GM18870 (cell line): ENCODE data around the gene DPH2.

Experiments
- ATAC-seq: cut with Tn5 transposase; IDR thresholded peaks from one replicate; pipeline ENCODE4 v1.9.1; 2021; ENCODE audit warnings: moderate library complexity; ENCODE audit not compliant: unreplicated experiment

The DPH2 gene

GRCh38 chr1:43969746-43970466, at the start of gene DPH2:
Gene DPH2 (plus strand): TSS chr1:43970010. CDS start chr1:43970176, 166 bp downstream.
- peak; percentile 73 for ATAC-seq

DNA sequence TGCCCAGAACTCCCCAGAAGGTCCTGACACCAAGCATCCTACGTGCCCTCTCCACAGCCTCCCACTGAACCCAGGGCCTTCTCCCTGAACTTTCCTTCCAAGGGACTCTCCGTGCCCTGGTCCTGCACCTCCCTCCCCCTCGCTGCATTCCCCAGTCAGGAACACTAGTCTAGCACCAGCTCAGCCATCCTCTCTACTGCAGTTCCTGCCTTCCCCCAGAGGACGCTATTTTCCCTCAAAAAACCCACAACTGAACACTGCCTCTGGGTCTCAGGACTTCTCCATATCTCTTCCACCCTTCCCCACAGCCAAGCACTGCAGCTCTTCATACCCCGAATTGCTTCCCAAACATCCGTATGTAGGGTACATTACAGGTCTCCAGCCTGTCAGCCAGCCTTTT, 48.8 kb upstream of the DPH2 start:
- ATAC-seq, result no peak

GRCh38 chr1:43924516-43924915, 45.3 kb upstream of the DPH2 start:
- ATAC-seq, result no peak

DNA sequence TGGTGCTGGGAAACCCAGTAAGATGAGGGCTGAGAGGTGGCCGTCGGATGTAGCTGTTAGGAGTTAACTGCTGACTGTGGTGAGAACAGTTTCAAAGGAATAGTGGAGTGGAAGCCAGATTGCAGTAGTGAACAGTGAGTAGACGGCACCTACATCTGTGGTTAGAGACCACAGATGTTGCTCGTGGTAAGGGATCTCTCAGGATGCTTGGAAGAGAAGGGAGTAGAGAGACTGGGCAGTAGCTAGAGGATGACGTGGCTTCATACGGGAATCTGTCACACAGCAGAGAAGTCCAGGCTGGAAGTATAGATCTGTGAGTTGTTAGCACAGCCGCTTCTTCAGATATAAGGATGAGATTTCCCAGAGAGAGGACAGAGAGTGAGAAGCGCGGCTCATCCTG, 44.0 kb upstream of the DPH2 start:
- ATAC-seq, result no peak

DNA sequence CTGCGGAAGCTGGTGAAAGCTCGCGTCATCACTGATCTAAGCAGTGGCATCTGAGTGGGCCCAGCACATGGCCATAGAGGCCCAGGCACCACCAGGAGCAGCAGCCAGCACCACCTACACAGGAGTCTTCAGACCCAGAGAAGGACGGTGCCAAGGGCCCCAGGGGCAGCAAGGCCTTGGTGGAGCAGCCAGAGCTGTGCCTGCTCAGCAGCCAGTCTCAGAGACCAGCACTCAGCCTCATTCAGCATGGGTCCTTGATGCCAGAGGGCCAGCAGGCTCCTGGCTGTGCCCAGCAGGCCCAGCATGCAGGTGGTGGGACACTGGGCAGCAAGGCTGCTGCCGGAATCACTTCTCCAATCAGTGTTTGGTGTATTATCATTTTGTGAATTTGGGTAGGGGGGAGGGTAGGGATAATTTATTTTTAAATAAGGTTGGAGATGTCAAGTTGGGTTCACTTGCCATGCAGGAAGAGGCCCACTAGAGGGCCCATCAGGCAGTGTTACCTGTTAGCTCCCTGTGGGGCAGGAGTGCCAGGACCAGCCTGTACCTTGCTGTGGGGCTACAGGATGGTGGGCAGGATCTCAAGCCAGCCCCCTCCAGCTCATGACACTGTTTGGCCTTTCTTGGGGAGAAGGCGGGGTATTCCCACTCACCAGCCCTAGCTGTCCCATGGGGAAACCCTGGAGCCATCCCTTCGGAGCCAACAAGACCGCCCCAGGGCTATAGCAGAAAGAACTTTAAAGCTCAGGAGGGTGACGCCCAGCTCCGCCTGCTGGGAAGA, 39.5 kb upstream of the DPH2 start:
- ATAC-seq, result no peak

DNA sequence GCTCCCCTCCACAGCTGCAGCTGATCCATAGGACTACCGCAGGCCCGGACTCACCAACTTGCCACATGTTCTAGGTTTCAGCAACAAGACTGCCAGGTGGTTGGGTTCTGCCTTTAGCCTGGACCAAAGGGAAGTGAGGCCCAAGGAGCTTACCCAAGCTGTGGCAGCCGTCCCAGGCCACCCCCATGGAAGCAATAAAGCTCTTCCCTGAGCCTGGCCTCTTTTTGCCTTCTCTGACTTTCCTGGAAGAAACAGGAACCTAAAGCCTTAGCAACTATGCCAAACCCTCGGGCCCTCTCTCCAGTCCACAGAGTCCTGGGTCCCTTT, 38.9 kb upstream of the DPH2 start:
- no peak for ATAC-seq

DNA sequence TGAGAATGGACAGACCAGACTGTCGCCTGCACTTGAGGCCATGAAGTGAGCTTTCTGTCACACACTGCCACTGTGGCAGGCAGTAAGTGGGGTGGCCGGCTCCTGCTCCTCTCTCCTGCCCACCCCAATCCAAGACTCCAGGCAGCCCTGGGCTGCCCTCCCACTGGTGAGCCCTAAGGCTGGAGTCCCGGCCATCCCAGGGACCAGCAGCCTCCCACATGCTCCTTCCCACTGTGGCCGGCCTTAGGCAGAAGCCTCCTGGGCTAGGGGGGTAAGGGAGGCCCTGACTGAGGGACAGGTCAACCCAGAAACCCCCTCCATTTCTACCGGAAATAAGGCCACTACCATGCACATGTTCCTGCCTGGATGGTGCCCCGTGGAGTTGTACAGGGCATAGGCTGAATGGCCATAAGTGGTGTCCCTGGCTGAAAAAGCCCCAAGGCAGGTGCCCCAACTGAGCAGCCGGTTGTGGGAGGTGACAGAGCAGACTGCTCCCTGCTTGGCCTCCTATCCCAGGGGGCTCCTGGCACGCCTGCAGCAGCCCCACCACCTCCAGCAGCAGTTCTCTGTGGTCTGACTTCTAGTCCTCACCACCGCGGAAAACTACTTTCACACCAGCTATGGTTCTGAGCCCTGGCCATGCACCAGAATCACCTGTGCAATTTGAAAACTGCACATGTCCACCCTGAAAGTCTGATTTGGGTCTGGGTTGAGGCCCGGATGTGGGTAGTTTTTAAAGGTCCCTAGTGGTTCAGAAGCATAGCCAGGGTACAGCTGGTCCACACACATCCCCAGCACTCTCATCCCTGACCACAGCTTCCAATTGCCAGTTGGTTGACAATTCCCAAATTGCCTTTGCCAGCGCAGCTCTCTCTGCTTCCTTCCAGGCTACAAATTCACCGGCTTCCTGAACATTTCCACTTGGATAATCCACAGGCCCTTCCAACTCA, 37.8 kb upstream of the DPH2 start:
- ATAC-seq, result no peak

- ATAC-seq, result no peak
These were observed 36.9 kb upstream of the DPH2 start for GRCh38 chr1:43932786-43933385.

DNA sequence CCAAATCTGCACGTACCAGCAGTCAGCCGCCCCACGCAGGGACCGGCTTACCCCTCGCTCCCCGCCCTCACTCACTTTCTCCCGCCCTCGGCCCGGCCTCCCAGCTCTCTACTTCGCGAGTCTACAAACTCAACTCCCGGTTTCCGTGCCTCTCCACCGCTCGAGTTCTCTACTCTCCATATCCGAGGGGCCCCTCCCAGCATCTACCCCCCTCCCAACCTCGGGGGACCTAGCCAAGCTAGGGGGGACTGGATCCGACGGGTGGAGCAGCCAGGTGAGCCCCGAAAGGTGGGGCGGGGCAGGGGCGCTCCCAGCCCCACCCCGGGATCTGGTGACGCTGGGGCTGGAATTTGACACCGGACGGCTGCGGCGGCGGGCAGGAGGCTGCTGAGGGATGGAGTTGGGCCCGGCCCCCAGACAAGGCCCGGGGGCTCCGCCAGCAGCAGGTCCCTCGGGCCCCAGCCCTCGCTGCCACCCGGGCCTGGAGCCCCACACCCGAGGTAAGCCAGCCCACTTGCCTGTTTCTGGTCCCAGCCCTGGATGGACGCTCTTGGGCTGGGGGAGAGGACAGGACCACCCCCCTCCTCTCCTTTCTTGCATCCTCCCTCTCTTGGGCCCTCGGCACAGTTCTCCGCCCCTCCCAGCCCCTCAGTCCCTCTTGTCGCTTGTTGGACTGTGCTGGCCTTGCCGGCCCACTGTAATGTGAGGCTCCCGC, 36.3 kb upstream of the DPH2 start, which contains the start of gene ARTN:
TSS of gene ARTN (plus strand) at position 416 of the 715 bp plus-strand sequence. CDS start 1,856 bp downstream, outside the sequence.
- ATAC-seq, result no peak

- ATAC-seq, result no peak
These were observed 35.5 kb upstream of the DPH2 start for GRCh38 chr1:43934101-43934985.

GRCh38 chr1:43934986-43935324, 34.9 kb upstream of the DPH2 start:
- no peak for ATAC-seq

DNA sequence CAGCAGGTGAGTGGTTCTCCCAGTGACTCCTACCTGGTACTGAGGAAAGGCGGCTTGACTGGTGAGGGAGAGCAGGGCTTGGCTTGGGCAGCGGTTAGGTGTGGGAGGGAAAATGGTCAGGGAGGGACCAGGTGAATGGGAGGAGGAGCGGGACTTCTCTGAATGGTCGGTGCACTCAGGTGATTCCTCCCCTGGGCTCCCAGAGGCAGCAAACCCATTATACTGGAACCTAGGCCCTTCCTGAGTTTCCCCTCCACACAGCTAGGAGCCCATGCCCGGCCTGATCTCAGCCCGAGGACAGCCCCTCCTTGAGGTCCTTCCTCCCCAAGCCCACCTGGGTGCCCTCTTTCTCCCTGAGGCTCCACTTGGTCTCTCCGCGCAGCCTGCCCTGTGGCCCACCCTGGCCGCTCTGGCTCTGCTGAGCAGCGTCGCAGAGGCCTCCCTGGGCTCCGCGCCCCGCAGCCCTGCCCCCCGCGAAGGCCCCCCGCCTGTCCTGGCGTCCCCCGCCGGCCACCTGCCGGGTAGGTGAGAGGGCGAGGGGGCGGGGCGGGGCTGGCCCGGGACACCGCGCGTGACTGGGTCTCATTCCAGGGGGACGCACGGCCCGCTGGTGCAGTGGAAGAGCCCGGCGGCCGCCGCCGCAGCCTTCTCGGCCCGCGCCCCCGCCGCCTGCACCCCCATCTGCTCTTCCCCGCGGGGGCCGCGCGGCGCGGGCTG, 33.9 kb upstream of the DPH2 start:
- ATAC-seq, result no peak

DNA sequence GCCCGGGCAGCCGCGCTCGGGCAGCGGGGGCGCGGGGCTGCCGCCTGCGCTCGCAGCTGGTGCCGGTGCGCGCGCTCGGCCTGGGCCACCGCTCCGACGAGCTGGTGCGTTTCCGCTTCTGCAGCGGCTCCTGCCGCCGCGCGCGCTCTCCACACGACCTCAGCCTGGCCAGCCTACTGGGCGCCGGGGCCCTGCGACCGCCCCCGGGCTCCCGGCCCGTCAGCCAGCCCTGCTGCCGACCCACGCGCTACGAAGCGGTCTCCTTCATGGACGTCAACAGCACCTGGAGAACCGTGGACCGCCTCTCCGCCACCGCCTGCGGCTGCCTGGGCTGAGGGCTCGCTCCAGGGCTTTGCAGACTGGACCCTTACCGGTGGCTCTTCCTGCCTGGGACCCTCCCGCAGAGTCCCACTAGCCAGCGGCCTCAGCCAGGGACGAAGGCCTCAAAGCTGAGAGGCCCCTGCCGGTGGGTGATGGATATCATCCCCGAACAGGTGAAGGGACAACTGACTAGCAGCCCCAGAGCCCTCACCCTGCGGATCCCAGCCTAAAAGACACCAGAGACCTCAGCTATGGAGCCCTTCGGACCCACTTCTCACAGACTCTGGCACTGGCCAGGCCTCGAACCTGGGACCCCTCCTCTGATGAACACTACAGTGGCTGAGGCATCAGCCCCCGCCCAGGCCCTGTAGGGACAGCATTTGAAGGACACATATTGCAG, 33.2 kb upstream of the DPH2 start:
- ATAC-seq, result no peak

DNA sequence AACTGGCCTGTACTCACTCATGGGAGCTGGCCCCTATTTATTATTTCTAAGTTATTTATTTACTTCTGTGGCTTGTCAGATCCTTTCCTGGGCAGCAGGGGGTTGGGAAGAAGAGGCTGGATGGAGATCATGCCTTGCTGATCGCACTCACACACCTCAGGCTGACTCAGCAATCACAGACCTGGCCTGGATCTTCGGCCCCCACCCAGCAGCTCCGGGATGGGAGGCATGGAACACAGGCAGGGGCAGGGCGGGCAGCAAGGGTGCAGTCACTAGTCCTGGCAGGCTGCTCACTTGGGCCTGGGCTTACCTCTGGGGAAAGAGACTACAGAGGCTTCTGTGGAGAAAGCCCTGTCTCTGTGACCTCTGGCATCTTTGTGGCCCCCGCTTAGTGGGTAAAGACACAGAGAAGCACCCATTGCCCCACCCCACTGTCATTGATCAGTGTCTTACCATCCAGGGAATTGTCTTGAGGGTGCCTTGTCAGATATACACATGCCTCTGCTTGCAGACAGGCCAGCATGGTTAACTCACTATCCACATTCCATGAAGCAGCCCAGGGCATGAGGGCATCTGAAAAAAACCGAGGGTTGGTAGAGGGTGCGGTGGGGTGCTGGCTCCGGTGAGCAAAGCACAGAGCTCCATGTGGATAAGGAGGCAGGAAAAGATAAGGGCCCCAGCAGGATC, 32.5 kb upstream of the DPH2 start:
- no peak for ATAC-seq

DNA sequence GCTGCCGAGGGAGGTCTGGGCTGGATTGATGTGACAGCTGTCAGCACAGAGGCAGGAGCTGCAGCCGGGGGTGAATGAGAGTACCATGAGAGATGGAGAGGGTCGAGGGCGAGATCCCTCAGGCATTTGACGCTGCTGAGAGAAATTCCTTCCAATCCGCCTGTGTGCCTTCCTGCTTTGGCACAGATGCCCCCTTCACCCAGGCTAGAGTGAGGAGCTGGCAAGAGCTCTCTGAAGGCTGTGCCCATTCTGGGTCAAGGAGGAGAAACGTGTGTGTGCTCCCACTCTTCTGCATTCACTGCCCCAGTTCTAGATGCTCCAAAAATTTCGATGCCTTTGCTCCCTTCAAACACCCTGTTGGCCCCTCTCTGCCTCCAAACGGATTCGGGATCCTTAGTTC, 31.4 kb upstream of the DPH2 start:
- no peak for ATAC-seq

DNA sequence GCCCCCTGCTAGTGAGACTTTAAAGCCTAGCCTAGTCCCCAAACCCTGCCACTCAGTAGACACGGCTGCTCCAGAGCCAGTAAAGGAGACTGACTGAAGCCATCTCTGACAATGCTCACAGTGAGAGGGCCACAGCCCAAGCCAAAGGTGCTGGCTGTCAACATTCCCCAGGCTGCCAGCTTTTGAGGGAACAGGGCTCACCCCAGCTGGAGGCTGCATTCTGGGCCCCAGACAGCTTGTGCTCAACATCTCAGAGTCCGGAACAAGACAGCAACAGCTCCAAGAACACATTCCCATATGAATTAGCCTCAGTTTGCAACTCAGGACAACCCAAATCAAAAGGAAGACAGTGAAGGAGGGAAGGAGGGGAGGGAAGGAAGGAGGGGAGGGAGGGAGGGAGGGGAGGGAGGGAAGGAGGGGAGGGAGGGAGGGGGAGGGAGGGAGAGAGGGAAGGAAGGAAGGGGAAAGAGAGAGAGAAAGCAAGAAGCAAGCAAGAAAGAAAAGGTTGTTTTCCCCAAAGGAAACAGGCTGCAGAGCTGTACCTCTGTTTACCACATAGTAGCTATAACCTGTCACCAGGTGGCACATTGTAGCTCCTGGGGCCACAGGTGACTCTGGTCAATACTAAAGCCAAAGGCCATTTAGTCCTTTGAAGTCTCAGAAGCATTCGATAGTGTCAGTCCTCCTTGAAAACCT, 30.8 kb upstream of the DPH2 start:
- ATAC-seq, result no peak

GRCh38 chr1:43942411-43942810, 27.4 kb upstream of the DPH2 start:
- ATAC-seq, result no peak
